Jurkat, Clone E6-1 (cell line): ENCODE data around the gene MYORG.

ENCODE experiments used
- DNase-seq: peaks from one replicate; pipeline ENCODE4 v3.0.0-alpha.2; 2011; ENCODE audit warnings: low read depth, low spot score
- H3K4me3 ChIP-seq: 2 replicates; pipeline ENCODE4 v1.5.1; 2011; ENCODE audit warnings: mild to moderate bottlenecking, low read length, control low read depth, moderate library complexity

The MYORG gene

GRCh38 chr9:34386656-34387055 is 10.0 kb upstream of the MYORG start:
- no peak for DNase-seq
- no peak overlapping the region for H3K4me3 ChIP-seq

GRCh38 chr9:34385561-34386230 is 9.0 kb upstream of the MYORG start:
- no peak for DNase-seq

GRCh38 chr9:34384368-34385165 is 7.9 kb upstream of the MYORG start:
- no peak for DNase-seq
- H3K4me3 ChIP-seq = no peak overlapping the region

More at GRCh38 chr9:34385561-34386230, 9.0 kb upstream of the MYORG start:
- H3K4me3 ChIP-seq = no peak overlapping the region

GRCh38 chr9:34383904-34384303 is 7.2 kb upstream of the MYORG start:
- no peak overlapping the region for H3K4me3 ChIP-seq
- DNase-seq = no peak

- no peak overlapping the region for H3K4me3 ChIP-seq
Measured at GRCh38 chr9:34382879-34383278, 6.2 kb upstream of the MYORG start.

GRCh38 chr9:34382054-34382453 is 5.4 kb upstream of the MYORG start:
- no peak overlapping the region for H3K4me3 ChIP-seq
- DNase-seq = no peak

More at GRCh38 chr9:34382879-34383278, 6.2 kb upstream of the MYORG start:
- DNase-seq = no peak

- no peak for DNase-seq
- H3K4me3 ChIP-seq = no peak overlapping the region
Measured at GRCh38 chr9:34381323-34381722, 4.6 kb upstream of the MYORG start.

GRCh38 chr9:34380511-34381315 is 4.0 kb upstream of the MYORG start:
- DNase-seq = peak; percentile 34
- H3K4me3 ChIP-seq = no peak overlapping the region; the same call in 1 of the 2 replicates

- H3K4me3 ChIP-seq = no peak overlapping the region; the same call in 1 of the 2 replicates
- DNase-seq = no peak
Measured at GRCh38 chr9:34380034-34380510, 3.4 kb upstream of the MYORG start.

- peak overlapping the region; percentile 45 for H3K4me3 ChIP-seq
- peak; percentile 84 for DNase-seq
Measured at GRCh38 chr9:34379334-34380033, 2.8 kb upstream of the MYORG start.

GRCh38 chr9:34378376-34379060 is 1.8 kb upstream of the MYORG start:
- no peak overlapping the region for H3K4me3 ChIP-seq
- DNase-seq = no peak

- no peak for DNase-seq
Measured at GRCh38 chr9:34377404-34377746, 677 bp upstream of the MYORG start.

GRCh38 chr9:34375901-34376595 is 650 bp downstream of the MYORG start:
- peak overlapping the region; percentile 72 for H3K4me3 ChIP-seq
- DNase-seq = peak; percentile 34

More at GRCh38 chr9:34377404-34377746, 677 bp upstream of the MYORG start:
- H3K4me3 ChIP-seq = peak overlapping the region; percentile 72

GRCh38 chr9:34374905-34375552 is 1.7 kb downstream of the MYORG start:
- DNase-seq = no peak

GRCh38 chr9:34374339-34374738 is 2.4 kb downstream of the MYORG start:
- no peak for DNase-seq
- H3K4me3 ChIP-seq = no peak overlapping the region

More at GRCh38 chr9:34374905-34375552, 1.7 kb downstream of the MYORG start:
- no peak overlapping the region for H3K4me3 ChIP-seq

- no peak overlapping the region for H3K4me3 ChIP-seq
- no peak for DNase-seq
Measured at GRCh38 chr9:34373749-34374148, 2.9 kb downstream of the MYORG start.

GRCh38 chr9:34372467-34373011 is 4.2 kb downstream of the MYORG start:
- no peak overlapping the region for H3K4me3 ChIP-seq
- DNase-seq = no peak
